Activated CD8-positive, alpha-beta memory T cell treated with anti-CD3 and anti-CD28 coated beads, Interleukin-2, amount 50 U/mL, for 1 hour (primary cell): Measurements from ENCODE around the gene FANCE.

Experiments used
- DNase-seq: peaks from one replicate; pipeline ENCODE4 v3.0.0-alpha.2; 2020; ENCODE audit errors: extremely low read depth

Gene FANCE

GRCh38 chr6:35484921-35485392 lies 32.8 kb downstream of the FANCE start:
- no peak for DNase-seq

GRCh38 chr6:35485402-35485877 lies 33.3 kb downstream of the FANCE start:
- DNase-seq = no peak

GRCh38 chr6:35486005-35486925 lies 34.1 kb downstream of the FANCE start:
- no peak for DNase-seq

- DNase-seq = no peak
Observed at GRCh38 chr6:35487658-35488516, 35.7 kb downstream of the FANCE start.

GRCh38 chr6:35488517-35488862 lies 36.4 kb downstream of the FANCE start:
- no peak for DNase-seq

- no peak for DNase-seq
Observed at GRCh38 chr6:35489066-35489465, 36.9 kb downstream of the FANCE start.

GRCh38 chr6:35489995-35490791 lies 38.1 kb downstream of the FANCE start:
- no peak for DNase-seq

GRCh38 chr6:35490821-35491557 lies 38.9 kb downstream of the FANCE start:
- DNase-seq = no peak

- no peak for DNase-seq
Observed at GRCh38 chr6:35491558-35492257, 39.6 kb downstream of the FANCE start.

GRCh38 chr6:35492258-35492973 lies 40.3 kb downstream of the FANCE start:
- DNase-seq = no peak

- no peak for DNase-seq
Observed at GRCh38 chr6:35492974-35493284, 40.8 kb downstream of the FANCE start.

GRCh38 chr6:35493307-35493983 lies 41.3 kb downstream of the FANCE start:
- no peak for DNase-seq

GRCh38 chr6:35494161-35494563 lies 42.0 kb downstream of the FANCE start:
- no peak for DNase-seq

GRCh38 chr6:35495258-35496035 lies 43.3 kb downstream of the FANCE start:
- DNase-seq = no peak

- no peak for DNase-seq
Observed at GRCh38 chr6:35496036-35496840, 44.1 kb downstream of the FANCE start.

- no peak for DNase-seq
Observed at GRCh38 chr6:35496841-35497570, 44.9 kb downstream of the FANCE start, which contains the start of gene TEAD3. Gene TEAD3 (minus strand): TSS chr6:35497079.
